Colonic mucosa (tissue), 4 donors: ENCODE results near the gene AUNIP. TPM values are rescaled to one million over a fixed set of nuclear protein-coding genes. Genes with fewer than 3 reads are reported as not detected.
A peak's percentile ranks its signal among the peaks of the same experiment; 100 is the strongest.

ENCODE experiments used
- DNase-seq: peaks from one replicate; pipeline ENCODE4 v3.0.0-alpha.2; 2020
- H3K27ac ChIP-seq: fragments of 200-600 bp; one replicate; pipeline ENCODE4 v1.8.0; 2021
- H3K27me3 ChIP-seq: fragments of 200-600 bp; one replicate; pipeline ENCODE4 v1.8.0; 2021
- H3K36me3 ChIP-seq: fragments of 200-600 bp; one replicate; pipeline ENCODE4 v1.8.0; 2021
- H3K4me1 ChIP-seq: fragments of 200-600 bp; one replicate; pipeline ENCODE4 v1.8.0; 2021; ENCODE audit warnings: mild to moderate bottlenecking
- H3K4me3 ChIP-seq: fragments of 200-600 bp; one replicate; pipeline ENCODE4 v1.8.0; 2021
- H3K9ac ChIP-seq, 2 donors: one replicate each; pipeline ENCODE4 v1.7.0; 2013; ENCODE audit warnings: control low read depth in 2 of 2, low read depth in 2 of 2, low read length in 2 of 2
- H3K9me3 ChIP-seq: fragments of 200-600 bp; one replicate; pipeline ENCODE4 v1.8.0; 2021
- CTCF ChIP-seq: fragments of 200-600 bp; IDR thresholded peaks from one replicate; pipeline ENCODE4 v1.8.0; 2022; ENCODE audit warnings: antibody characterized with exemption, mild to moderate bottlenecking
- intact Hi-C: fragments of 100-400 bp; cut with DNase I; formaldehyde crosslinking; loops from one replicate; pipeline ENCODE4 v1.14.1; 2022
- total RNA-seq, 2 donors: library from RNA; stranded (reverse); fragmentation: NEBNext Ultra II Directional in 1 of 2; extraction: Animal tissue kit (Norgen Biotek cat#: 25700) in 1 of 2; gene quantifications; one replicate each; pipeline ENCODE4 v1.2.1, GENCODE V29; 2021
- donor health status: healthy.
- donor health status: DM: no; HTN: no; CAD: no.
- donor health status: DM: no; HTN: no; CAD: no.

Gene AUNIP
- total RNA-seq, 2 donors from 2014 or later, result 1.2 to 4.8 TPM

DNA sequence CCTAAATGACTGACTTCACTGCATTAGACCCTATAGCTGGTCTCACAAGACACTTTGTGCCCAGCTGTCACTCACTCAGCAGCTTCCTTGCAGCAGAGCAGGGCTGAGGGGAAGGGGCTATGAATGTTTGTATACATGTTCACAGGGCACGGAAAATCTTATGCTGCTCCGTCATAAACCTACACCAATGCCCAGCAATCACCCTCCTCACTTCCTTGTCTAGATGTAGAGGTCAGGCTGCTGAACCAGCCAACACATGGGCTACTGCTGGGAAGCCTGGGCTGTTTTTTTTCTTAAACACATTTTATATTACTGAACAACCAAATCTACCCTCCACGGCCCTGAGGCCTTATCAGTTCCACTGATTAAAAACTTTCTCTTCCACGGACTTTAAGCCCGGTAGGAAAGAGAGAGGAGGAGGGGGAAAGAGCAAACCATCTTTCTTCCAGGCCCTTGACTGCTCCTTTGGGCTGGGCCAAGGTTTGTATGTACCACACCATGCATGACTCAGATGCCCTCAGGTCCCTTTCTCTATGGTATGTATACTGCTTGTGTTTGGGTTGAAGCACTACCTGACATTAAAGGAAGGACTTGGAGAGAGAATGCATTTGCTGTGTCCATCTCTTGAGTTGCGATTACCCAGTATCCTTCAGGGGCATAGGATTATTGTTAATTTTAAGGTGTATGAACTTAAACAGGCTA, 26.8 kb downstream of the AUNIP start:
- H3K27me3 ChIP-seq, result no peaks in the 10 kb centered on the region
- H3K36me3 ChIP-seq, result peaks cover 18% of the 10 kb centered on the region
- peak overlapping the region in 1 of 2 donors; percentile 29 for H3K9ac ChIP-seq
- H3K4me1 ChIP-seq, result no peaks in the 10 kb centered on the region
- no peak overlapping the region for H3K27ac ChIP-seq
- H3K9me3 ChIP-seq, result no peaks in the 10 kb centered on the region
- no peak for TF ChIP-seq CTCF
- no peak overlapping the region for H3K4me3 ChIP-seq
- intact Hi-C loops, result no loop called here
- DNase-seq, result no peak

- H3K4me3 ChIP-seq, result no peak overlapping the region
- peaks cover 18% of the 10 kb centered on the region for H3K36me3 ChIP-seq
- intact Hi-C loops, result no loop called here
- no peaks in the 10 kb centered on the region for H3K9me3 ChIP-seq
- H3K27me3 ChIP-seq, result no peaks in the 10 kb centered on the region
- no peak overlapping the region for H3K27ac ChIP-seq
- no peak for TF ChIP-seq CTCF
- DNase-seq, result no peak
- peak overlapping the region in 1 of 2 donors; percentile 29 for H3K9ac ChIP-seq
- no peaks in the 10 kb centered on the region for H3K4me1 ChIP-seq
Measured at GRCh38 chr1:25831569-25832196, 27.6 kb downstream of the AUNIP start.

- TF ChIP-seq CTCF, result no peak
- H3K36me3 ChIP-seq, result peaks cover 18% of the 10 kb centered on the region
- DNase-seq, result no peak
- no peak overlapping the region for H3K4me3 ChIP-seq
- no peaks in the 10 kb centered on the region for H3K9me3 ChIP-seq
- intact Hi-C loops, result no loop called here
- H3K27ac ChIP-seq, result no peak overlapping the region
- H3K4me1 ChIP-seq, result no peaks in the 10 kb centered on the region
- no peaks in the 10 kb centered on the region for H3K27me3 ChIP-seq
- H3K9ac ChIP-seq, result no peak overlapping the region
Measured at GRCh38 chr1:25829046-25829445, 30.2 kb downstream of the AUNIP start.

GRCh38 chr1:25828491-25828890, 30.8 kb downstream of the AUNIP start:
- Histone ChIP-seq H3K9me3 (no peaks in the 10 kb centered on the region), H3K9ac (no peak overlapping the region), H3K27ac (no peak overlapping the region), H3K4me3 (no peak overlapping the region), H3K36me3 (peaks cover 18% of the 10 kb centered on the region), H3K27me3 (no peaks in the 10 kb centered on the region), H3K4me1 (no peaks in the 10 kb centered on the region)
- no peak for TF ChIP-seq CTCF
- intact Hi-C loops, result no loop called here
- no peak for DNase-seq

DNA sequence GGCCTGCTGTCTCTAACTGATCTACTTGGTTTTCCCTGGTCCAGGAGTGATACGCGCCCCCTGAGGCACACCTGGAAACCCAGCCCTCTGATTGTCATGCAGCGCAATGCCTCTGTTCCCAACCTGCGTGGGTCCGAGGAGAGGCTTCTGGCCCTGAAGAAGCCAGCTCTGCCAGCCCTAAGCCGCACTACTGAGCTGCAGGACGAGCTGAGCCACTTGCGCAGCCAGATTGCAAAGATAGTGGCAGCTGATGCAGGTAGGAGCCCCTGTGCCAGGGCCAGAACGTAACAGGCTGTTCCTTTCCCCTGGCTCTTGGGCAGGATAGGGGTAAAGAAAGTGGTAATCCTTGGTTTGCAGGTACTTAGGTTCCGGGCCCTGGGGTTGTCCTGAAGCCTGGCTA, 32.7 kb downstream of the AUNIP start:
- intact Hi-C loops, result no loop called here
- H3K36me3 ChIP-seq, result peaks cover 13% of the 10 kb centered on the region
- DNase-seq, result no peak

More for the DNA sequence above, 32.7 kb downstream of the AUNIP start:
- H3K27ac ChIP-seq, result no peak overlapping the region
- H3K4me1 ChIP-seq, result no peaks in the 10 kb centered on the region
- no peak overlapping the region for H3K9ac ChIP-seq
- no peaks in the 10 kb centered on the region for H3K27me3 ChIP-seq
- no peaks in the 10 kb centered on the region for H3K9me3 ChIP-seq
- no peak overlapping the region for H3K4me3 ChIP-seq
- TF ChIP-seq CTCF, result no peak
